OCI-LY7 (cell line): ENCODE measurements around the gene PPP4R1.

ENCODE experiments used
- EZH2phosphoT487 ChIP-seq: fragments of 200-600 bp; sonication (generic); IDR thresholded peaks from 2 replicates; pipeline ENCODE4 v1.6.1; 2018; ENCODE audit warnings: low read depth, borderline replicate concordance, mild to moderate bottlenecking, mixed run types, antibody characterized with exemption, low read length, moderate library complexity, mixed read lengths
- TF ChIP-seq, protein P1 (sequence below): fragments of 200-600 bp; sonication (generic); conservative IDR thresholded peaks from 2 replicates; pipeline ENCODE4 v1.5.1; 2014; ENCODE audit warnings: mild to moderate bottlenecking, antibody characterized with exemption, low read length, moderate library complexity, mixed read lengths

- TF ChIP-seq, protein P1, sequence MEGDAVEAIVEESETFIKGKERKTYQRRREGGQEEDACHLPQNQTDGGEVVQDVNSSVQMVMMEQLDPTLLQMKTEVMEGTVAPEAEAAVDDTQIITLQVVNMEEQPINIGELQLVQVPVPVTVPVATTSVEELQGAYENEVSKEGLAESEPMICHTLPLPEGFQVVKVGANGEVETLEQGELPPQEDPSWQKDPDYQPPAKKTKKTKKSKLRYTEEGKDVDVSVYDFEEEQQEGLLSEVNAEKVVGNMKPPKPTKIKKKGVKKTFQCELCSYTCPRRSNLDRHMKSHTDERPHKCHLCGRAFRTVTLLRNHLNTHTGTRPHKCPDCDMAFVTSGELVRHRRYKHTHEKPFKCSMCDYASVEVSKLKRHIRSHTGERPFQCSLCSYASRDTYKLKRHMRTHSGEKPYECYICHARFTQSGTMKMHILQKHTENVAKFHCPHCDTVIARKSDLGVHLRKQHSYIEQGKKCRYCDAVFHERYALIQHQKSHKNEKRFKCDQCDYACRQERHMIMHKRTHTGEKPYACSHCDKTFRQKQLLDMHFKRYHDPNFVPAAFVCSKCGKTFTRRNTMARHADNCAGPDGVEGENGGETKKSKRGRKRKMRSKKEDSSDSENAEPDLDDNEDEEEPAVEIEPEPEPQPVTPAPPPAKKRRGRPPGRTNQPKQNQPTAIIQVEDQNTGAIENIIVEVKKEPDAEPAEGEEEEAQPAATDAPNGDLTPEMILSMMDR: no peak
- no peak for TF ChIP-seq EZH2phosphoT487
Observed at GRCh38 chr18:9587924-9588323, 26.4 kb downstream of the PPP4R1 start.
